ENCODE data around the gene NUB1.

NUB1 gene, protein sequence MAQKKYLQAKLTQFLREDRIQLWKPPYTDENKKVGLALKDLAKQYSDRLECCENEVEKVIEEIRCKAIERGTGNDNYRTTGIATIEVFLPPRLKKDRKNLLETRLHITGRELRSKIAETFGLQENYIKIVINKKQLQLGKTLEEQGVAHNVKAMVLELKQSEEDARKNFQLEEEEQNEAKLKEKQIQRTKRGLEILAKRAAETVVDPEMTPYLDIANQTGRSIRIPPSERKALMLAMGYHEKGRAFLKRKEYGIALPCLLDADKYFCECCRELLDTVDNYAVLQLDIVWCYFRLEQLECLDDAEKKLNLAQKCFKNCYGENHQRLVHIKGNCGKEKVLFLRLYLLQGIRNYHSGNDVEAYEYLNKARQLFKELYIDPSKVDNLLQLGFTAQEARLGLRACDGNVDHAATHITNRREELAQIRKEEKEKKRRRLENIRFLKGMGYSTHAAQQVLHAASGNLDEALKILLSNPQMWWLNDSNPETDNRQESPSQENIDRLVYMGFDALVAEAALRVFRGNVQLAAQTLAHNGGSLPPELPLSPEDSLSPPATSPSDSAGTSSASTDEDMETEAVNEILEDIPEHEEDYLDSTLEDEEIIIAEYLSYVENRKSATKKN

DNA sequence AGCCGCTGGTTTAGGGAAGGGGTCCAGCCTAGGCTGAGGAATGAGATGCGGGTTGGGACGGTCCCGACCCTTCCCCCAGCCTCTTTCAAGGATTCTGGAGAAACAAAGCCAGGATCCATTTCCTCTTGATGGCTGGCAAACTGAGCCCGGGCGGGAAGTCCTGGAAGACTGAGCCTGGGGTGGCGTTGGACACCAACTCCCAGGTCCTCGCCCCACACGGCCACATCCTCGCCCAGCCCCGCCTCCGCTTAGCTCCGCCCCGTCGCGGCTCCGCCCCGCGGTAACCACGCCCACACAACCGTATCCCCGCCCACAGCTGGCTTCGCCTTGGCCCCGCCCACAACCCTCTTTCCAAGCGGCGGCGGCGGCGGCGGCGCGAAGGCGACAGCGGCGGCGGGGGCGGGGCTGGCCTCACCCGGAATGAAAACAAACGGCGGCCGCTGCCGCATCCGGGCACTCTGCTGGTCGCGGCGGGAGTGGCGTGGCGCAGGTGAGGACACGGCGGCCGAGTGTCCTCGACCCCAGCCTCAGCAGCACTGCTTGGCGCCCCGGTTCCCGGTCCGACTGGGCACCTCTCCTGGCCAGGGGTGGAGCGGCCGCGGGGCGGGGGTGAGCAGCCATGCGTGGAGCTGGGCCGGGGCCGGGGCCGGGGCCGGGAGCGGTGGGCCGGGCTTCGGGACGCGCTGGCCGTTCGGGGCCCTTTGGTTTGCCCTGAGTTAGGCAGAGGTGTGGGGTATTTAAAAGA is at the start of gene NUB1:
TSS of gene NUB1 (plus strand) at position 456 of the 745 bp plus-strand sequence. CDS start 3,538 bp downstream, outside the sequence.
- Histone ChIP-seq H3K27me3 (replicated peaks) (no peaks in the 10 kb centered on the region), H3K27ac (peak within 1 kb of the TSS; percentile 29), H3K4me3 (ENCODE audit: low read depth, low read length) (peak within 1 kb of the TSS; percentile 71), H3K36me3 (replicated peaks) (peaks cover 13% of the 10 kb centered on the region)
- DNase-seq, result peak; percentile 75
- in situ Hi-C loops (cut with HindIII; ENCODE audit: low pct_ligation_motif_present, low sequenced_read_pairs), result no loop called here
- TF ChIP-seq, protein P1, sequence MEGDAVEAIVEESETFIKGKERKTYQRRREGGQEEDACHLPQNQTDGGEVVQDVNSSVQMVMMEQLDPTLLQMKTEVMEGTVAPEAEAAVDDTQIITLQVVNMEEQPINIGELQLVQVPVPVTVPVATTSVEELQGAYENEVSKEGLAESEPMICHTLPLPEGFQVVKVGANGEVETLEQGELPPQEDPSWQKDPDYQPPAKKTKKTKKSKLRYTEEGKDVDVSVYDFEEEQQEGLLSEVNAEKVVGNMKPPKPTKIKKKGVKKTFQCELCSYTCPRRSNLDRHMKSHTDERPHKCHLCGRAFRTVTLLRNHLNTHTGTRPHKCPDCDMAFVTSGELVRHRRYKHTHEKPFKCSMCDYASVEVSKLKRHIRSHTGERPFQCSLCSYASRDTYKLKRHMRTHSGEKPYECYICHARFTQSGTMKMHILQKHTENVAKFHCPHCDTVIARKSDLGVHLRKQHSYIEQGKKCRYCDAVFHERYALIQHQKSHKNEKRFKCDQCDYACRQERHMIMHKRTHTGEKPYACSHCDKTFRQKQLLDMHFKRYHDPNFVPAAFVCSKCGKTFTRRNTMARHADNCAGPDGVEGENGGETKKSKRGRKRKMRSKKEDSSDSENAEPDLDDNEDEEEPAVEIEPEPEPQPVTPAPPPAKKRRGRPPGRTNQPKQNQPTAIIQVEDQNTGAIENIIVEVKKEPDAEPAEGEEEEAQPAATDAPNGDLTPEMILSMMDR (IDR thresholded peaks at IDR 0.05; ENCODE audit: low read depth, low read length, missing control alignments), result no peak

- in situ Hi-C loops (cut with HindIII; ENCODE audit: low pct_ligation_motif_present, low sequenced_read_pairs), result no loop called here
- Histone ChIP-seq H3K27ac (no peak overlapping the region), H3K36me3 (replicated peaks) (no peaks in the 10 kb centered on the region), H3K27me3 (replicated peaks) (peaks cover 8% of the 10 kb centered on the region), H3K4me3 (ENCODE audit: low read depth, low read length) (no peak overlapping the region)
- DNase-seq, result no peak
- TF ChIP-seq, protein P1 (IDR thresholded peaks at IDR 0.05; ENCODE audit: low read depth, low read length, missing control alignments), result no peak
These were observed 48.8 kb upstream of the NUB1 start for GRCh38 chr7:151292850-151293249.

GRCh38 chr7:151296202-151296992 is 45.2 kb upstream of the NUB1 start:
- Histone ChIP-seq H3K4me3 (ENCODE audit: low read depth, low read length) (no peak overlapping the region), H3K36me3 (replicated peaks) (no peaks in the 10 kb centered on the region), H3K27ac (no peak overlapping the region), H3K27me3 (replicated peaks) (peaks cover 4% of the 10 kb centered on the region)
- TF ChIP-seq, protein P1 (IDR thresholded peaks at IDR 0.05; ENCODE audit: low read depth, low read length, missing control alignments), result no peak
- in situ Hi-C loops (cut with HindIII; ENCODE audit: low pct_ligation_motif_present, low sequenced_read_pairs), result no loop called here
- DNase-seq, result no peak

DNA sequence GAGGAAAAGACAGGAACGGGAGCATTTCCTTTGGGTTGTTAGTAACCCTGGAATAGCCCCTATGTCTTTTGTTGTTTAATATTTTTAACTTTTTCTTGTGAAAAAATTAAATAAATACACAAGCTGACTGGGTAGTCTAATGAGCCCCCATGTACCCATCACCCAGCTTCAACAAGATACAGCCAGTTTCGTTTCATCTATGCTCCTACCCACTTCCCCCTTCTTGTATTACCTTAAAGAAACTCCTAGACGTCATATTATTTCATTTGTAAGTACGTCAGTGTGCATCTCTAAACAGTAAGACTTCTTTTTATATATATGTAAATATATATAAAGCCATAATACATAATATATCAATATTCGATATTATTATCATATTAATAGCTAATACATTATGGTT is 42.8 kb upstream of the NUB1 start:
- no peak overlapping the region for H3K27ac ChIP-seq
- H3K4me3 ChIP-seq (ENCODE audit: low read depth, low read length), result no peak overlapping the region
- peaks cover 7% of the 10 kb centered on the region for H3K27me3 ChIP-seq (replicated peaks)
- TF ChIP-seq, protein P1 (IDR thresholded peaks at IDR 0.05; ENCODE audit: low read depth, low read length, missing control alignments), result no peak
- no peak for DNase-seq
- in situ Hi-C loops (cut with HindIII; ENCODE audit: low pct_ligation_motif_present, low sequenced_read_pairs), result no loop called here
- no peaks in the 10 kb centered on the region for H3K36me3 ChIP-seq (replicated peaks)

DNA sequence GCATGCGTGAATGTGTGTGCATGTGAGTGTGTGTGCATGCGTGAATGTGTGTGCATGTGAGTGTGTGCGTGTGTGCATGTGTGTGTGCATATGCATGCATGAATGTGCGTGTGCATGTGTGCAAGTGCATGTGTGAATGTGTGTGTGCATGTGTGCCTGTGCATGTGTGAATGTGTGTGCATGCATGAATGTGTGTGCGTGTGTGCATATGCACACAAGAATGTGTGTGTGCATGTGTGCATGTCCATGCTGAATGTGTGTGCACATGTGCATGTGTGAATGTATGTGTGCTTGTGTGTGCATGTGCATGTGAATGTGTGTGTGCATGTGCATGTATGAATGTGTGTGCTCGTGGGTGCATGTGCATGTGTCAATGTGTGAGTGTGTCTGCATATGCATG is 42.1 kb upstream of the NUB1 start:
- Histone ChIP-seq H3K27ac (no peak overlapping the region), H3K27me3 (replicated peaks) (peaks cover 5% of the 10 kb centered on the region), H3K4me3 (ENCODE audit: low read depth, low read length) (no peak overlapping the region), H3K36me3 (replicated peaks) (no peaks in the 10 kb centered on the region)
- no peak for DNase-seq
- TF ChIP-seq, protein P1 (IDR thresholded peaks at IDR 0.05; ENCODE audit: low read depth, low read length, missing control alignments), result no peak
- in situ Hi-C loops (cut with HindIII; ENCODE audit: low pct_ligation_motif_present, low sequenced_read_pairs), result no loop called here
